C4-2B (cell line): ENCODE data around the gene ILKAP.

ENCODE experiments used
- H3K27ac ChIP-seq: fragments of 450-650 bp; 2 replicates; pipeline ENCODE4 v1.5.1; 2017
- ZFX ChIP-seq: fragments of 450-650 bp; IDR thresholded peaks from 2 replicates; pipeline ENCODE4 v1.6.1; 2017
- TF ChIP-seq, protein P1 (sequence below): fragments of 450-650 bp; conservative IDR thresholded peaks from 2 replicates; pipeline ENCODE4 v1.5.1; 2017; ENCODE audit warnings: mild to moderate bottlenecking

ILKAP gene

GRCh38 chr2:238121511-238122286 lies 81.8 kb downstream of the ILKAP start:
- no peak overlapping the region for H3K27ac ChIP-seq
- TF ChIP-seq ZFX: no peak
- TF ChIP-seq, protein P1, sequence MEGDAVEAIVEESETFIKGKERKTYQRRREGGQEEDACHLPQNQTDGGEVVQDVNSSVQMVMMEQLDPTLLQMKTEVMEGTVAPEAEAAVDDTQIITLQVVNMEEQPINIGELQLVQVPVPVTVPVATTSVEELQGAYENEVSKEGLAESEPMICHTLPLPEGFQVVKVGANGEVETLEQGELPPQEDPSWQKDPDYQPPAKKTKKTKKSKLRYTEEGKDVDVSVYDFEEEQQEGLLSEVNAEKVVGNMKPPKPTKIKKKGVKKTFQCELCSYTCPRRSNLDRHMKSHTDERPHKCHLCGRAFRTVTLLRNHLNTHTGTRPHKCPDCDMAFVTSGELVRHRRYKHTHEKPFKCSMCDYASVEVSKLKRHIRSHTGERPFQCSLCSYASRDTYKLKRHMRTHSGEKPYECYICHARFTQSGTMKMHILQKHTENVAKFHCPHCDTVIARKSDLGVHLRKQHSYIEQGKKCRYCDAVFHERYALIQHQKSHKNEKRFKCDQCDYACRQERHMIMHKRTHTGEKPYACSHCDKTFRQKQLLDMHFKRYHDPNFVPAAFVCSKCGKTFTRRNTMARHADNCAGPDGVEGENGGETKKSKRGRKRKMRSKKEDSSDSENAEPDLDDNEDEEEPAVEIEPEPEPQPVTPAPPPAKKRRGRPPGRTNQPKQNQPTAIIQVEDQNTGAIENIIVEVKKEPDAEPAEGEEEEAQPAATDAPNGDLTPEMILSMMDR: no peak

- TF ChIP-seq ZFX: no peak
- TF ChIP-seq, protein P1: no peak
- H3K27ac ChIP-seq: no peak overlapping the region
Measured at GRCh38 chr2:238120463-238121298, 82.8 kb downstream of the ILKAP start.
